ENCODE measurements around the gene RAPGEF4. TPM values are rescaled to one million over a fixed set of nuclear protein-coding genes. Genes with fewer than 3 reads are reported as not detected.
A peak's percentile ranks its signal among the peaks of the same experiment; 100 is the strongest.

The RAPGEF4 gene
- total RNA-seq, 1 donor: 0.36 TPM

- Histone ChIP-seq H3K27me3 (ENCODE audit: insufficient read depth, low read length) (peaks cover 7% of the 10 kb centered on the region), H3K4me2 (ENCODE audit: insufficient read depth, low read length) (no peak overlapping the region), H3K79me2 (ENCODE audit: insufficient read depth, low read length) (no peaks in the 10 kb centered on the region), H3K4me3 (ENCODE audit: insufficient read depth, low read length) (no peak overlapping the region), H3K36me3 (ENCODE audit: insufficient read depth, low read length) (no peaks in the 10 kb centered on the region), H2AFZ (ENCODE audit: low read length) (no peak overlapping the region), H3K4me1 (ENCODE audit: insufficient read depth, low read length) (no peaks in the 10 kb centered on the region), H3K9me3 (ENCODE audit: low read depth, low read length) (no peaks in the 10 kb centered on the region), H4K20me1 (ENCODE audit: insufficient read depth, low read length) (no peaks in the 10 kb centered on the region), H3K27ac (ENCODE audit: low read depth, low read length) (no peak overlapping the region)
- TF ChIP-seq CTCF (IDR thresholded peaks at IDR 0.05; ENCODE audit: extremely low read depth, low read depth, low read length): no peak
- no peak for DNase-seq (ENCODE audit: insufficient read length, low spot score, missing footprints)
These were observed 90.9 kb downstream of the RAPGEF4 start for GRCh38 chr2:172826522-172826921.

GRCh38 chr2:172829229-172829628 lies 93.6 kb downstream of the RAPGEF4 start:
- peaks cover 8% of the 10 kb centered on the region for H3K4me1 ChIP-seq (ENCODE audit: insufficient read depth, low read length)
- no peaks in the 10 kb centered on the region for H3K9me3 ChIP-seq (ENCODE audit: low read depth, low read length)
- peak overlapping the region; percentile 7 for H3K4me2 ChIP-seq (ENCODE audit: insufficient read depth, low read length)
- H3K36me3 ChIP-seq (ENCODE audit: insufficient read depth, low read length): no peaks in the 10 kb centered on the region
- TF ChIP-seq CTCF (IDR thresholded peaks at IDR 0.05; ENCODE audit: extremely low read depth, low read depth, low read length): no peak
- no peaks in the 10 kb centered on the region for H4K20me1 ChIP-seq (ENCODE audit: insufficient read depth, low read length)
- no peaks in the 10 kb centered on the region for H3K79me2 ChIP-seq (ENCODE audit: insufficient read depth, low read length)
- H3K27me3 ChIP-seq (ENCODE audit: insufficient read depth, low read length): peaks cover 3% of the 10 kb centered on the region
- no peak overlapping the region for H3K27ac ChIP-seq (ENCODE audit: low read depth, low read length)
- no peak overlapping the region for H3K4me3 ChIP-seq (ENCODE audit: insufficient read depth, low read length)
- H2AFZ ChIP-seq (ENCODE audit: low read length): no peak overlapping the region
- no peak for DNase-seq (ENCODE audit: insufficient read length, low spot score, missing footprints)

GRCh38 chr2:172830482-172830881 lies 94.8 kb downstream of the RAPGEF4 start:
- Histone ChIP-seq H3K36me3 (ENCODE audit: insufficient read depth, low read length) (no peaks in the 10 kb centered on the region), H3K9me3 (ENCODE audit: low read depth, low read length) (no peaks in the 10 kb centered on the region), H3K27me3 (ENCODE audit: insufficient read depth, low read length) (no peaks in the 10 kb centered on the region), H3K79me2 (ENCODE audit: insufficient read depth, low read length) (no peaks in the 10 kb centered on the region), H3K4me3 (ENCODE audit: insufficient read depth, low read length) (no peak overlapping the region), H3K4me1 (ENCODE audit: insufficient read depth, low read length) (peaks cover 8% of the 10 kb centered on the region), H3K4me2 (ENCODE audit: insufficient read depth, low read length) (no peak overlapping the region), H2AFZ (ENCODE audit: low read length) (no peak overlapping the region), H4K20me1 (ENCODE audit: insufficient read depth, low read length) (no peaks in the 10 kb centered on the region), H3K27ac (ENCODE audit: low read depth, low read length) (no peak overlapping the region)
- TF ChIP-seq CTCF (IDR thresholded peaks at IDR 0.05; ENCODE audit: extremely low read depth, low read depth, low read length): no peak
- DNase-seq (ENCODE audit: insufficient read length, low spot score, missing footprints): no peak

GRCh38 chr2:172833898-172834297 lies 98.3 kb downstream of the RAPGEF4 start:
- Histone ChIP-seq H3K79me2 (ENCODE audit: insufficient read depth, low read length) (no peaks in the 10 kb centered on the region), H3K4me3 (ENCODE audit: insufficient read depth, low read length) (no peak overlapping the region), H3K27me3 (ENCODE audit: insufficient read depth, low read length) (no peaks in the 10 kb centered on the region), H4K20me1 (ENCODE audit: insufficient read depth, low read length) (no peaks in the 10 kb centered on the region), H3K4me1 (ENCODE audit: insufficient read depth, low read length) (peaks cover 15% of the 10 kb centered on the region), H3K27ac (ENCODE audit: low read depth, low read length) (no peak overlapping the region), H3K9me3 (ENCODE audit: low read depth, low read length) (no peaks in the 10 kb centered on the region), H3K36me3 (ENCODE audit: insufficient read depth, low read length) (no peaks in the 10 kb centered on the region), H3K4me2 (ENCODE audit: insufficient read depth, low read length) (no peak overlapping the region), H2AFZ (ENCODE audit: low read length) (no peak overlapping the region)
- no peak for TF ChIP-seq CTCF (IDR thresholded peaks at IDR 0.05; ENCODE audit: extremely low read depth, low read depth, low read length)
- DNase-seq (ENCODE audit: insufficient read length, low spot score, missing footprints): no peak
